GM12892 (cell line): Measurements from ENCODE around the gene MBD6.
"Not testable (repeated sequence)": the region's sequence is repeated elsewhere in the genome, so short reads cannot be mapped to it uniquely, and the experiment has no call there.

Experiments
- DNase-seq: peaks from one replicate; pipeline ENCODE4 v3.0.0; 2011; ENCODE audit not compliant: insufficient read length
- FAIRE-seq: peaks from 2 replicates; lab custom pipeline; 2011; peaks lifted over from hg19 to GRCh38; lab: Jason Lieb, UNC
- POLR2A ChIP-seq: IDR thresholded peaks from 2 replicates; pipeline ENCODE4 v1.6.1; 2011; ENCODE audit warnings: low read depth, low read length, control low read depth
- POLR2AphosphoS5 ChIP-seq: IDR thresholded peaks from 2 replicates; pipeline ENCODE4 v1.6.1; 2011; ENCODE audit warnings: low read depth, low read length, control low read depth
- TAF1 ChIP-seq: IDR thresholded peaks from 2 replicates; pipeline ENCODE4 v1.6.1; 2011; ENCODE audit warnings: low read depth, mild to moderate bottlenecking, control low read depth, low read length, borderline replicate concordance

MBD6 gene

GRCh38 chr12:57514720-57515407 is 7.8 kb upstream of the MBD6 start:
- no peak for DNase-seq
- TF ChIP-seq POLR2AphosphoS5 (no peak; the same call in 1 of the 2 replicates), POLR2A (peak; percentile 50; the same call in 1 of the 2 replicates)
- FAIRE-seq = no peak

DNA sequence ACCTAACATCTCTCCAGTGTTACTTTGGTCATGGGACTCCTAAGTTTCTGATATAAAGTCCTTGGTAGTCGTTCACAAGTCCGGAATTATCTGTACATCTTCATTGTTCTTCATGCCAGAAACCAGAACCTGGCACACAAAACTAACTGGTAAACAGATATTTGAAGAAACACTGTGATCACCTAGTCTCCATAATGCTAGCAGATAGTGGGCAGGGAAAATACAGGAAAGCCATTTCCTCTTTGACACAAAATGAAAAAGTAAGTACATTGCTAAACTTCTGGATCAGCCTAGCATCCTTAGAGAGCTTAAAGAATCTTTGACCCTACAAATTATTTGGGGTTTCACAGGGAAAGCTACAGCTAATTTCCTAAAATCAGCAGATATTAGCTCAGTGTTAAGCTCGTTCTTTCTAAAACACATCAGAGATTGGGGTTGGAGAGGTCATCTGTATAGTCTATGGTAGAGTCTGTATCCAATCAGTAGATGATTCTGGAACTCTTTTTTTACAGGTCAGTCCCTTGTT is 7.2 kb upstream of the MBD6 start:
- no peak for DNase-seq
- 0 out of 2 replicates have a peak, but pooled peaks have one; percentile 4 for TF ChIP-seq POLR2A
- no peak for TF ChIP-seq POLR2AphosphoS5
- FAIRE-seq = no peak

DNA sequence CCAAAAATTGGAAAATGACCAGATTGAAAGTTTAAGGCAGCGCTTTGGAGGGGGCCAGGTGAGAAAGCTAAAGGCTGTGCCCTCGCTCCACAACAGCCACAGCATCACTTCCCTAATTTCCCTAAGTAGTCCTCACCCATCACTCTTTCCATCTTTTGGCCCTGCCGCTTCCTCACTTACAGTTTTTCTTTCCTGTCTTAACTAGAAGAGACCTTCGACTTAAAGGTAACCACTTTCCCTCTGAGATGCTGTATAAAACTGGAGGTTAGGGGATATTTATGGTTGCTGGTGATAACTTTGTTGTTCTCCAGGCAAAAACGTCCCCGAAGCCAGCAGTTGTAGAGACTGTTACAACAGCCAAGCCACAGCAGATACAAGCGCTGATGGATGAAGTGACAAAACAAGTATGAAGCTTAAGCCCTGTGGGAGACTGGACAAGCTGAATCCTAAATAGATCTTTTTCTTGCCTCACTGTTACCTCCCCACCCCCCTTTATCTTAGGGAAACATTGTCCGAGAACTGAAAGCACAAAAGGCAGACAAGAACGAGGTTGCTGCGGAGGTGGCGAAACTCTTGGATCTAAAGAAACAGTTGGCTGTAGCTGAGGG is 6.6 kb upstream of the MBD6 start:
- no peak for DNase-seq
- no peak for FAIRE-seq

GRCh38 chr12:57516617-57517153 is 5.9 kb upstream of the MBD6 start:
- no peak for FAIRE-seq
- no peak for TF ChIP-seq POLR2AphosphoS5
- no peak for TF ChIP-seq POLR2A
- TF ChIP-seq TAF1 = no peak
- no peak for DNase-seq

More for the DNA sequence above, 6.6 kb upstream of the MBD6 start:
- TF ChIP-seq POLR2A (no peak), TAF1 (no peak), POLR2AphosphoS5 (peak; percentile 40; the same call in 1 of the 2 replicates)

- TF ChIP-seq POLR2AphosphoS5 (no peak; the same call in 1 of the 2 replicates), TAF1 (no peak), POLR2A (no peak)
- no peak for FAIRE-seq
These were observed 5.4 kb upstream of the MBD6 start for GRCh38 chr12:57517187-57517586.

DNA sequence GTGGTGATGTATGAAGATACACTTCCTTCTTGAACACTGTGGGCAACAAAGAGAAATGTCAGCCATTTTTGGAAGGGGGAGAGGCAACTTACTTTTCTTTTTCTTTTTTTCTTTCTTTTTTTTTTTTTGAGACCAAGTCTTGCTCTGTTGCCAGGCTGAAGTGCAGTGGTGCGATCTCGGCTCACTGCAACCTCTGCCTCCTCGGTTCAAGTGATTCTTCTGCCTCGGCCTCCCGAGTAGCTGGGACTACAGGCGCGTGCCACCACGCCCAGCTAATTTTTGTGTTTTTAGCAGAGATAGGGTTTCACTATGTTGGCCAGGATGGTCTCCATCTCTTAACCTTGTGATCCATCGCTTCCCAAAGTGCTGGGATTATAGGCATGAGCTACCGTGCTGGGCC is 4.9 kb upstream of the MBD6 start:
- not testable (repeated sequence) for FAIRE-seq, DNase-seq
- TF ChIP-seq POLR2A = 0 out of 2 replicates have a peak, but pooled peaks have one; percentile 40

More at GRCh38 chr12:57517187-57517586, 5.4 kb upstream of the MBD6 start:
- no peak for DNase-seq

- TF ChIP-seq TAF1 = no peak
- TF ChIP-seq POLR2AphosphoS5 = no peak
- no peak for TF ChIP-seq POLR2A
- FAIRE-seq (no peak), DNase-seq (no peak)
These were observed 4.3 kb upstream of the MBD6 start for GRCh38 chr12:57518176-57518919.

GRCh38 chr12:57518920-57519795 is 3.5 kb upstream of the MBD6 start:
- no peak for TF ChIP-seq TAF1
- no peak for TF ChIP-seq POLR2A
- no peak for TF ChIP-seq POLR2AphosphoS5
- DNase-seq (no peak), FAIRE-seq (no peak)

DNA sequence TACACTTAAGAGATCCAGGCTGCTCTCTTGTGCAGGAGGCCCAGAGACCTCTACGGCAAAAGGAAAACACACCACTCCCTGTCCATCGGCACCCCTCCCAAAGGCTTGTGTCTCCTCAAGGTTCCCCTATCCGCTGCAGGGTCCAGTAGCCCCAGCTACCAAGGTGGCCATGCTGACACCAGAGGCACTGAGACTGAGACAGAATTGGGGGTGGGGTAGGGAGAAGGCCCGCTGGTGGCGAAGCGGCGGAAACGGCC is 2.9 kb upstream of the MBD6 start:
- no peak for DNase-seq
- TF ChIP-seq TAF1 (no peak), POLR2AphosphoS5 (no peak), POLR2A (no peak)
- FAIRE-seq = peak; percentile 5

DNA sequence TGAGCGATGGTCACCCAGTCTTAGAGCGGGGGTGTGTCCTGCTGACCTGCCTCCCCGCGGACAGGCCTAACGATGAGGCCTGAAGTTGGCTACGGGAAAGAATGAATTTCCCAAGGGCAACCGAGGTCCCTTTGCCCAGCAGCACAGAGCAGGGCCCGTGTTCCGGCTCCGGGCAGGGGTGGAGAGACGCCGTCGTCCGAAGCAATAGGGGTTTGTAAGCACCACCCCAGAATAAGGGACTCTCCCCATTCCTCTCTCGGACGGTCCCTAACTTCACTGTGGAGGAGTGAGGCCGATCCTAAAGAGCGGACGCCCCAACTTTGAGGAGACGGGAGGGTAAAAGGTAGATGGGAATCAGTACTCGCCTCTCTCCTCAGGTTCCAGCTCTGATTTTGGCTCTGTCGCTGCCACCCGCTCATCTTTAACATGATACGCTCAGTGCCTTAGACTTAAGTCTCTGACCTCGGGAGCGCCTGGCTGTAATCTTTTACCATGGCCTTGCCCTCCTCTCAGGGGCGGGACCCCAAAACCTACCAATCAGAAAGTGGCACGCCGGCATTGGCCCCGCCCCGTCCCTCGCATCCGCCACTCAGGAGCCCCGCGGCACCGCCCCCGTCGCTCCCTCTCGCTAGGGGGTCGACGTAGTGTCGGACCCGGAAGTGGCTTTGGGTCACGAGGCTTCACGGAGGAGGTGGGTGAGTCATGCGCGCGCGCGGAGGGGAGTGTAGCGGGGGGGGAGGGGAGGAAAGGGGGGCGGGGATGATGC is 2.4 kb upstream of the MBD6 start, which contains the start of gene DDIT3:
TSS of gene DDIT3 (minus strand) at position 462 of the 766 bp plus-strand sequence. CDS start 3,108 bp downstream, outside the sequence.
- TF ChIP-seq POLR2AphosphoS5 (peak; percentile 99), TAF1 (peak; percentile 94), POLR2A (peak; percentile 99)
- FAIRE-seq (peak; percentile 92), DNase-seq (peak; percentile 87)
